Measurements from ENCODE around the gene MYO5B.

The MYO5B gene

GRCh38 chr18:50069422-50069821 is 125.5 kb downstream of the MYO5B start:
- no peak for DNase-seq (ENCODE audit: low read depth)

GRCh38 chr18:50065527-50065926 is 129.4 kb downstream of the MYO5B start:
- DNase-seq (ENCODE audit: low read depth), result no peak

- no peak for DNase-seq (ENCODE audit: low read depth)
These were observed 129.9 kb downstream of the MYO5B start for GRCh38 chr18:50065039-50065438.

GRCh38 chr18:50061876-50062517 is 132.9 kb downstream of the MYO5B start:
- DNase-seq (ENCODE audit: low read depth), result no peak

- no peak for DNase-seq (ENCODE audit: low read depth)
These were observed 134.1 kb downstream of the MYO5B start for GRCh38 chr18:50060822-50061221.

- DNase-seq (ENCODE audit: low read depth), result no peak
These were observed 136.2 kb downstream of the MYO5B start for GRCh38 chr18:50058731-50059130.

- DNase-seq (ENCODE audit: low read depth), result no peak
These were observed 137.9 kb downstream of the MYO5B start for GRCh38 chr18:50057009-50057408.

- no peak for DNase-seq (ENCODE audit: low read depth)
These were observed 138.8 kb downstream of the MYO5B start for GRCh38 chr18:50056185-50056584.

- no peak for DNase-seq (ENCODE audit: low read depth)
These were observed 139.5 kb downstream of the MYO5B start for GRCh38 chr18:50055488-50055887.

GRCh38 chr18:50053111-50053510 is 141.8 kb downstream of the MYO5B start:
- no peak for DNase-seq (ENCODE audit: low read depth)

GRCh38 chr18:50051288-50051687 is 143.7 kb downstream of the MYO5B start:
- DNase-seq (ENCODE audit: low read depth), result no peak

GRCh38 chr18:50045126-50045525 is 149.8 kb downstream of the MYO5B start:
- DNase-seq (ENCODE audit: low read depth), result no peak

GRCh38 chr18:50044402-50044801 is 150.5 kb downstream of the MYO5B start:
- no peak for DNase-seq (ENCODE audit: low read depth)

- no peak for DNase-seq (ENCODE audit: low read depth)
These were observed 152.3 kb downstream of the MYO5B start for GRCh38 chr18:50042611-50043010.

GRCh38 chr18:50039746-50040145 is 155.2 kb downstream of the MYO5B start:
- no peak for DNase-seq (ENCODE audit: low read depth)

- no peak for DNase-seq (ENCODE audit: low read depth)
These were observed 156.5 kb downstream of the MYO5B start for GRCh38 chr18:50038448-50038847.

- DNase-seq (ENCODE audit: low read depth), result no peak
These were observed 160.9 kb downstream of the MYO5B start for GRCh38 chr18:50034029-50034428.

- DNase-seq (ENCODE audit: low read depth), result no peak
These were observed 161.9 kb downstream of the MYO5B start for GRCh38 chr18:50033004-50033403.

GRCh38 chr18:50030146-50030545 is 164.8 kb downstream of the MYO5B start:
- no peak for DNase-seq (ENCODE audit: low read depth)

- DNase-seq (ENCODE audit: low read depth), result no peak
These were observed 167.0 kb downstream of the MYO5B start for GRCh38 chr18:50027996-50028395.

- DNase-seq (ENCODE audit: low read depth), result no peak
These were observed 170.5 kb downstream of the MYO5B start for GRCh38 chr18:50024466-50024865.

- no peak for DNase-seq (ENCODE audit: low read depth)
These were observed 172.0 kb downstream of the MYO5B start for GRCh38 chr18:50022985-50023384.

GRCh38 chr18:50014606-50015005 is 180.3 kb downstream of the MYO5B start:
- DNase-seq (ENCODE audit: low read depth), result no peak

GRCh38 chr18:50013363-50014138 is 181.4 kb downstream of the MYO5B start:
- no peak for DNase-seq (ENCODE audit: low read depth)

Measured in stimulated activated CD8-positive, alpha-beta memory T cell treated with anti-CD3 and anti-CD28 coated beads, Interleukin-4, amount 100 ng/mL, for 24 hours (primary cell).